Thyroid gland (tissue), 4 donors: Measurements from ENCODE around the gene SPRY4.

Experiments
- CTCF ChIP-seq, 6 experiments: fragments of 200-600 bp in 3 of 6; fragments of 450-650 bp in 3 of 6; sonication (generic) in 3 of 6; IDR thresholded peaks; one replicate each; pipeline ENCODE4 v1.5.1; 2016 to 2019; ENCODE audit warnings: antibody characterized with exemption in 6 of 6, mild to moderate bottlenecking in 2 of 6, inconsistent platforms in 1 of 6, moderate library complexity in 1 of 6
- POLR2A ChIP-seq, 2 donors: fragments of 450-650 bp; IDR thresholded peaks; one replicate each; pipeline ENCODE4 v1.6.1; 2017; ENCODE audit warnings: antibody characterized with exemption in 2 of 2, mild to moderate bottlenecking in 2 of 2, moderate library complexity in 1 of 2

- no peak for TF ChIP-seq CTCF (IDR thresholded peaks at IDR 0.05)
- TF ChIP-seq POLR2A (IDR thresholded peaks at IDR 0.05), result no peak
Measured at GRCh38 chr5:142326480-142326938, 1.7 kb upstream of the SPRY4 start.
